GM23338 (cell line): ENCODE results near the gene TULP1. TPM values are rescaled to one million over a fixed set of nuclear protein-coding genes. Genes with fewer than 3 reads are reported as not detected.

Source experiments
- ATAC-seq: fragments of 200-7000 bp; cut with Tn5 transposase; 3 replicates; pipeline ENCODE4 v1.9.1; 2020
- DNase-seq: peaks from one replicate; pipeline ENCODE4 v3.0.0-alpha.2; 2015; ENCODE audit warnings: low spot score
- H2AFZ ChIP-seq: fragments of 200-600 bp; sonication (generic); 2 replicates; pipeline ENCODE4 v1.8.0; 2016; ENCODE audit warnings: antibody characterized with exemption, mild to moderate bottlenecking, moderate library complexity
- H3F3A ChIP-seq: fragments of 200-600 bp; sonication (generic); replicated peaks from 2 replicates; pipeline ENCODE4 v1.8.0; 2017; ENCODE audit warnings: antibody characterized with exemption, mixed run types, low read depth
- H3K27ac ChIP-seq: fragments of 200-600 bp; sonication (generic); 2 replicates; pipeline ENCODE4 v1.6.1; 2016; ENCODE audit warnings: low read depth
- H3K27me3 ChIP-seq: fragments of 200-600 bp; sonication (generic); 2 replicates; pipeline ENCODE4 v1.8.0; 2016; ENCODE audit warnings: mild to moderate bottlenecking, mixed run types, moderate library complexity; ENCODE audit not compliant: insufficient read depth
- H3K36me3 ChIP-seq: fragments of 200-600 bp; sonication (generic); 2 replicates; pipeline ENCODE4 v1.8.0; 2016; ENCODE audit warnings: mild to moderate bottlenecking; ENCODE audit not compliant: insufficient read depth
- H3K4me1 ChIP-seq: fragments of 200-600 bp; sonication (generic); 2 replicates; pipeline ENCODE4 v1.8.0; 2016; ENCODE audit warnings: mild to moderate bottlenecking, moderate library complexity; ENCODE audit not compliant: insufficient read depth
- H3K4me2 ChIP-seq: fragments of 200-600 bp; sonication (generic); 2 replicates; pipeline ENCODE4 v1.7.1; 2017; ENCODE audit warnings: mixed run types
- H3K4me3 ChIP-seq: fragments of 200-600 bp; sonication (generic); 2 replicates; pipeline ENCODE4 v1.6.1; 2016; ENCODE audit warnings: mixed run types
- H3K79me2 ChIP-seq: fragments of 200-600 bp; sonication (generic); replicated peaks from 2 replicates; pipeline ENCODE4 v1.8.0; 2017; ENCODE audit warnings: mild to moderate bottlenecking; ENCODE audit not compliant: insufficient read depth
- H3K9me2 ChIP-seq: fragments of 200-600 bp; sonication (generic); 2 replicates; pipeline ENCODE4 v1.8.0; 2017; ENCODE audit not compliant: insufficient read depth
- H4K20me1 ChIP-seq: fragments of 200-600 bp; sonication (generic); replicated peaks from 2 replicates; pipeline ENCODE4 v1.8.0; 2017; ENCODE audit warnings: mild to moderate bottlenecking; ENCODE audit not compliant: insufficient read depth
- H3K27ac Mint-ChIP-seq: 2 replicates; pipeline ENCODE4 v1.8.0; 2020; ENCODE audit warnings: inconsistent platforms, mild to moderate bottlenecking, moderate library complexity, mixed read lengths
- H3K27me3 Mint-ChIP-seq: 3 replicates; pipeline ENCODE4 v1.8.0; 2022; ENCODE audit warnings: low read depth, mild to moderate bottlenecking, moderate library complexity, mixed read lengths, inconsistent platforms; ENCODE audit not compliant: insufficient read depth, poor library complexity
- H3K36me3 Mint-ChIP-seq: 3 replicates; pipeline ENCODE4 v1.8.0; 2021; ENCODE audit warnings: low read depth, mild to moderate bottlenecking, inconsistent platforms, moderate library complexity, mixed read lengths
- H3K4me1 Mint-ChIP-seq: 3 replicates; pipeline ENCODE4 v1.8.0; 2020; ENCODE audit warnings: mild to moderate bottlenecking, inconsistent platforms, mixed read lengths
- H3K4me3 Mint-ChIP-seq: 3 replicates; pipeline ENCODE4 v1.8.0; 2021; ENCODE audit warnings: moderate library complexity, mild to moderate bottlenecking, inconsistent platforms, mixed read lengths
- H3K9me3 Mint-ChIP-seq: 3 replicates; pipeline ENCODE4 v1.8.0; 2020; ENCODE audit warnings: moderate library complexity, mild to moderate bottlenecking, inconsistent platforms, mixed read lengths
- CREB1 ChIP-seq: fragments of 250-450 bp; sonication (Bioruptor Pico); IDR thresholded peaks from 2 replicates; pipeline ENCODE4 v1.5.0; 2020; ENCODE audit warnings: low read depth, mild to moderate bottlenecking, moderate library complexity
- EZH2phosphoT487 ChIP-seq: fragments of 200-600 bp; sonication (generic); IDR thresholded peaks from one replicate; pipeline ENCODE4 v1.8.1; 2018; ENCODE audit warnings: antibody characterized with exemption; ENCODE audit not compliant: unreplicated experiment
- POLR2AphosphoS5 ChIP-seq: IDR thresholded peaks from 2 replicates; pipeline ENCODE4 v1.6.1; 2016; ENCODE audit warnings: antibody characterized with exemption, low read depth
- polyA plus RNA-seq: library from polyadenylated mRNA; unstranded; fragments of >200 nt; fragmentation: Nextera tagmentation; extraction: Ambion mirVana; gene quantifications from 2 replicates; pipeline ENCODE4 v1.2.1, GENCODE V29; 2016
- total RNA-seq: library from RNA; depleted of rRNA; stranded (reverse); fragments of >200 nt; shearing (Covaris generic); gene quantifications from 2 replicates; pipeline ENCODE4 v1.2.3, GENCODE V29; 2014
- TF ChIP-seq, protein P1 (sequence below): IDR thresholded peaks from 2 replicates; pipeline ENCODE4 v1.6.1; 2016; ENCODE audit warnings: antibody characterized with exemption
- TF ChIP-seq, protein P2 (sequence below): fragments of 250-450 bp; sonication (Bioruptor Pico); IDR thresholded peaks from 2 replicates; pipeline ENCODE4 v1.5.0; 2020; ENCODE audit warnings: mild to moderate bottlenecking, moderate library complexity
- TF ChIP-seq, protein P3 (sequence below), 2 experiments: fragments of 200-600 bp in 1 of 2; sonication (generic) in 1 of 2; conservative IDR thresholded peaks; 2 replicates each; pipeline versions ENCODE4 v1.5.1 to v1.6.1; 2016 to 2017; ENCODE audit warnings: antibody characterized with exemption in 2 of 2, low read depth in 2 of 2, mild to moderate bottlenecking in 2 of 2, moderate library complexity in 1 of 2

TULP1 gene
- total and polyA plus RNA-seq, 2 experiments from 2014 or later: 3.0 to 3.8 TPM

DNA sequence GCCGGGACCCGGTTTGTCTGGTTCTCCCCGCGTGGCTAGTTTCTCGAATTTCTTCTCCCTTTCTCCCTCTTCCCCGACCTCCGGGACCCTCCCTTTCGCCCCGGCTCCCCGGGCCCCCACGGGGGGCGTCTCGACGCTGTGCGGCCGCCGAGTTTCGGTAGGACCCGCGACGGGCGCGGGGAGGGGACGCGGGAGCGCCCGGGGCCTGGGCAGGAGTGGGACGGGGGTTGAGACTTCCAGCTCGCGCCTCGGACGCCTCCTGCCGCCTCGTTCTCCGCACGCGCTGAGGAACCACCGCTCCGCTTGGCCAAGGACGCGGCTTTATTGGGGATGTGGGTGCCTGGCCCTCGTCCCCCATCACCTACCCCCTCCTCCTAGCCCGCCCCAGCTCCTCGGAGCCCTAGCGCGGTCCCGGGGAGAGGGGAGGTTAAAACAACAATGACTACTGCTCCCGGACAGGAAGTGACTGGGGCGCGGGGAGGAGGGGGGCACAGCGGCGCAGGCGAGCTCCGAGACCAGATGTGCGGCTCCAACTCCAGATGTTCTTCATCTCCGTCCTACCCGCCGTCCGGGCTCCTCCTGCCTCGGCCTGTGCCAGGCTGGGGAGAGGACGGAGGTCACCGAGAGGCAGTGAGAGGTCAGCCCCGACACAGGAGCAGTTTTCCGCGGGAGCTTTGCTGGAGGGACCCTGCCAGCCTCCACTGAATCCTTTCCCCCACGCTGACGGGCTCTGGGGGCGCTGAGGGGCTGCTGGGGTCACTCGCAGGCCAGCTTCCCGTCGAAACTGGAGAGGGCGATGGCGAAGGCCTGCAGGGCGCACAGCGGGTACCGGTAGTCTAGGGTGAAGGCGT is 14.9 kb downstream of the TULP1 start:
- Histone ChIP-seq H3K4me3 (peak overlapping the region; percentile 88), H2AFZ (0 out of 2 replicates have a peak overlapping the region, but pooled peaks have one; percentile 14), H3K27ac (peak overlapping the region; percentile 94), H3K27me3 (peaks cover 9% of the 10 kb centered on the region; the same call in 1 of the 2 replicates), H4K20me1 (peaks cover 11% of the 10 kb centered on the region; the same call in 1 of the 2 replicates), H3K36me3 (no peaks in the 10 kb centered on the region), H3K79me2 (peaks cover 33% of the 10 kb centered on the region), H3F3A (0 out of 2 replicates have a peak, but pooled peaks cover 11% of the 10 kb centered on the region), H3K9me2 (no peaks in the 10 kb centered on the region), H3K4me2 (peak overlapping the region; percentile 97), H3K4me1 (peaks cover 50% of the 10 kb centered on the region)
- TF ChIP-seq POLR2AphosphoS5 (peak; percentile 47; the same call in 1 of the 2 replicates), CREB1 (CRISPR knock-in tag) (peak; percentile 8; the same call in 1 of the 2 replicates), EZH2phosphoT487 (no peak)
- TF ChIP-seq, protein P1, sequence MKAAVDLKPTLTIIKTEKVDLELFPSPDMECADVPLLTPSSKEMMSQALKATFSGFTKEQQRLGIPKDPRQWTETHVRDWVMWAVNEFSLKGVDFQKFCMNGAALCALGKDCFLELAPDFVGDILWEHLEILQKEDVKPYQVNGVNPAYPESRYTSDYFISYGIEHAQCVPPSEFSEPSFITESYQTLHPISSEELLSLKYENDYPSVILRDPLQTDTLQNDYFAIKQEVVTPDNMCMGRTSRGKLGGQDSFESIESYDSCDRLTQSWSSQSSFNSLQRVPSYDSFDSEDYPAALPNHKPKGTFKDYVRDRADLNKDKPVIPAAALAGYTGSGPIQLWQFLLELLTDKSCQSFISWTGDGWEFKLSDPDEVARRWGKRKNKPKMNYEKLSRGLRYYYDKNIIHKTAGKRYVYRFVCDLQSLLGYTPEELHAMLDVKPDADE: peak; percentile 35; the same call in 1 of the 2 replicates
- TF ChIP-seq, protein P2, sequence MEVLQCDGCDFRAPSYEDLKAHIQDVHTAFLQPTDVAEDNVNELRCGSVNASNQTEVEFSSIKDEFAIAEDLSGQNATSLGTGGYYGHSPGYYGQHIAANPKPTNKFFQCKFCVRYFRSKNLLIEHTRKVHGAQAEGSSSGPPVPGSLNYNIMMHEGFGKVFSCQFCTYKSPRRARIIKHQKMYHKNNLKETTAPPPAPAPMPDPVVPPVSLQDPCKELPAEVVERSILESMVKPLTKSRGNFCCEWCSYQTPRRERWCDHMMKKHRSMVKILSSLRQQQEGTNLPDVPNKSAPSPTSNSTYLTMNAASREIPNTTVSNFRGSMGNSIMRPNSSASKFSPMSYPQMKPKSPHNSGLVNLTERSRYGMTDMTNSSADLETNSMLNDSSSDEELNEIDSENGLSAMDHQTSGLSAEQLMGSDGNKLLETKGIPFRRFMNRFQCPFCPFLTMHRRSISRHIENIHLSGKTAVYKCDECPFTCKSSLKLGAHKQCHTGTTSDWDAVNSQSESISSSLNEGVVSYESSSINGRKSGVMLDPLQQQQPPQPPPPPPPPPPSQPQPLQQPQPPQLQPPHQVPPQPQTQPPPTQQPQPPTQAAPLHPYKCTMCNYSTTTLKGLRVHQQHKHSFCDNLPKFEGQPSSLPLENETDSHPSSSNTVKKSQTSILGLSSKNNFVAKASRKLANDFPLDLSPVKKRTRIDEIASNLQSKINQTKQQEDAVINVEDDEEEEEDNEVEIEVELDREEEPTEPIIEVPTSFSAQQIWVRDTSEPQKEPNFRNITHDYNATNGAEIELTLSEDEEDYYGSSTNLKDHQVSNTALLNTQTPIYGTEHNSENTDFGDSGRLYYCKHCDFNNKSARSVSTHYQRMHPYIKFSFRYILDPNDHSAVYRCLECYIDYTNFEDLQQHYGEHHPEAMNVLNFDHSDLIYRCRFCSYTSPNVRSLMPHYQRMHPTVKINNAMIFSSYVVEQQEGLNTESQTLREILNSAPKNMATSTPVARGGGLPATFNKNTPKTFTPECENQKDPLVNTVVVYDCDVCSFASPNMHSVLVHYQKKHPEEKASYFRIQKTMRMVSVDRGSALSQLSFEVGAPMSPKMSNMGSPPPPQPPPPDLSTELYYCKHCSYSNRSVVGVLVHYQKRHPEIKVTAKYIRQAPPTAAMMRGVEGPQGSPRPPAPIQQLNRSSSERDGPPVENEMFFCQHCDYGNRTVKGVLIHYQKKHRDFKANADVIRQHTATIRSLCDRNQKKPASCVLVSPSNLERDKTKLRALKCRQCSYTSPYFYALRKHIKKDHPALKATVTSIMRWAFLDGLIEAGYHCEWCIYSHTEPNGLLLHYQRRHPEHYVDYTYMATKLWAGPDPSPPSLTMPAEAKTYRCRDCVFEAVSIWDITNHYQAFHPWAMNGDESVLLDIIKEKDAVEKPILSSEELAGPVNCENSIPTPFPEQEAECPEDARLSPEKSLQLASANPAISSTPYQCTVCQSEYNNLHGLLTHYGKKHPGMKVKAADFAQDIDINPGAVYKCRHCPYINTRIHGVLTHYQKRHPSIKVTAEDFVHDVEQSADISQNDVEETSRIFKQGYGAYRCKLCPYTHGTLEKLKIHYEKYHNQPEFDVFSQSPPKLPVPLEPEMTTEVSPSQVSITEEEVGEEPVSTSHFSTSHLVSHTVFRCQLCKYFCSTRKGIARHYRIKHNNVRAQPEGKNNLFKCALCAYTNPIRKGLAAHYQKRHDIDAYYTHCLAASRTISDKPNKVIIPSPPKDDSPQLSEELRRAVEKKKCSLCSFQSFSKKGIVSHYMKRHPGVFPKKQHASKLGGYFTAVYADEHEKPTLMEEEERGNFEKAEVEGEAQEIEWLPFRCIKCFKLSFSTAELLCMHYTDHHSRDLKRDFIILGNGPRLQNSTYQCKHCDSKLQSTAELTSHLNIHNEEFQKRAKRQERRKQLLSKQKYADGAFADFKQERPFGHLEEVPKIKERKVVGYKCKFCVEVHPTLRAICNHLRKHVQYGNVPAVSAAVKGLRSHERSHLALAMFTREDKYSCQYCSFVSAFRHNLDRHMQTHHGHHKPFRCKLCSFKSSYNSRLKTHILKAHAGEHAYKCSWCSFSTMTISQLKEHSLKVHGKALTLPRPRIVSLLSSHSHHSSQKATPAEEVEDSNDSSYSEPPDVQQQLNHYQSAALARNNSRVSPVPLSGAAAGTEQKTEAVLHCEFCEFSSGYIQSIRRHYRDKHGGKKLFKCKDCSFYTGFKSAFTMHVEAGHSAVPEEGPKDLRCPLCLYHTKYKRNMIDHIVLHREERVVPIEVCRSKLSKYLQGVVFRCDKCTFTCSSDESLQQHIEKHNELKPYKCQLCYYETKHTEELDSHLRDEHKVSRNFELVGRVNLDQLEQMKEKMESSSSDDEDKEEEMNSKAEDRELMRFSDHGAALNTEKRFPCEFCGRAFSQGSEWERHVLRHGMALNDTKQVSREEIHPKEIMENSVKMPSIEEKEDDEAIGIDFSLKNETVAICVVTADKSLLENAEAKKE: no peak
- TF ChIP-seq, protein P3, sequence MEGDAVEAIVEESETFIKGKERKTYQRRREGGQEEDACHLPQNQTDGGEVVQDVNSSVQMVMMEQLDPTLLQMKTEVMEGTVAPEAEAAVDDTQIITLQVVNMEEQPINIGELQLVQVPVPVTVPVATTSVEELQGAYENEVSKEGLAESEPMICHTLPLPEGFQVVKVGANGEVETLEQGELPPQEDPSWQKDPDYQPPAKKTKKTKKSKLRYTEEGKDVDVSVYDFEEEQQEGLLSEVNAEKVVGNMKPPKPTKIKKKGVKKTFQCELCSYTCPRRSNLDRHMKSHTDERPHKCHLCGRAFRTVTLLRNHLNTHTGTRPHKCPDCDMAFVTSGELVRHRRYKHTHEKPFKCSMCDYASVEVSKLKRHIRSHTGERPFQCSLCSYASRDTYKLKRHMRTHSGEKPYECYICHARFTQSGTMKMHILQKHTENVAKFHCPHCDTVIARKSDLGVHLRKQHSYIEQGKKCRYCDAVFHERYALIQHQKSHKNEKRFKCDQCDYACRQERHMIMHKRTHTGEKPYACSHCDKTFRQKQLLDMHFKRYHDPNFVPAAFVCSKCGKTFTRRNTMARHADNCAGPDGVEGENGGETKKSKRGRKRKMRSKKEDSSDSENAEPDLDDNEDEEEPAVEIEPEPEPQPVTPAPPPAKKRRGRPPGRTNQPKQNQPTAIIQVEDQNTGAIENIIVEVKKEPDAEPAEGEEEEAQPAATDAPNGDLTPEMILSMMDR (conservative IDR thresholded peaks at IDR 0.05; ENCODE audit: low read depth in 2 of 2): no peak
- H3K4me3 Mint-ChIP-seq: peak overlapping the region; percentile 66
- H3K9me3 Mint-ChIP-seq: no peaks in the 10 kb centered on the region; the same call in 2 of the 3 replicates
- H3K36me3 Mint-ChIP-seq: peaks cover 5% of the 10 kb centered on the region; the same call in 1 of the 3 replicates
- H3K27ac Mint-ChIP-seq: peak overlapping the region; percentile 86
- peaks cover 53% of the 10 kb centered on the region for H3K4me1 Mint-ChIP-seq
- DNase-seq: peak; percentile 90
- peak; percentile 52 for ATAC-seq
- H3K27me3 Mint-ChIP-seq: peaks cover 45% of the 10 kb centered on the region
